GM18909 (cell line): ENCODE results near the gene MYH13.

Experiments used
- ATAC-seq: cut with Tn5 transposase; IDR thresholded peaks from one replicate; pipeline ENCODE4 v1.9.1; 2021; ENCODE audit warnings: mild to moderate bottlenecking; ENCODE audit not compliant: unreplicated experiment, poor library complexity

The MYH13 gene

GRCh38 chr17:10352893-10353292, 19.9 kb downstream of the MYH13 start:
- no peak for ATAC-seq

- ATAC-seq = no peak
Observed at GRCh38 chr17:10349403-10349802, 23.4 kb downstream of the MYH13 start.

GRCh38 chr17:10344816-10345215, 28.0 kb downstream of the MYH13 start:
- no peak for ATAC-seq

- ATAC-seq = no peak
Observed at GRCh38 chr17:10339051-10339450, 33.8 kb downstream of the MYH13 start.

- ATAC-seq = no peak
Observed at GRCh38 chr17:10337976-10338375, 34.8 kb downstream of the MYH13 start.

- no peak for ATAC-seq
Observed at GRCh38 chr17:10337136-10337535, 35.7 kb downstream of the MYH13 start.

- no peak for ATAC-seq
Observed at GRCh38 chr17:10336393-10336792, 36.4 kb downstream of the MYH13 start.

- no peak for ATAC-seq
Observed at GRCh38 chr17:10332515-10332914, 40.3 kb downstream of the MYH13 start.

GRCh38 chr17:10328971-10329923, 43.6 kb downstream of the MYH13 start:
- no peak for ATAC-seq

- ATAC-seq = no peak
Observed at GRCh38 chr17:10328206-10328605, 44.6 kb downstream of the MYH13 start.

- ATAC-seq = peak; percentile 64
Observed at GRCh38 chr17:10327640-10328039, 45.2 kb downstream of the MYH13 start.

- no peak for ATAC-seq
Observed at GRCh38 chr17:10325031-10325695, 47.6 kb downstream of the MYH13 start.

- ATAC-seq = no peak
Observed at GRCh38 chr17:10323812-10324610, 48.8 kb downstream of the MYH13 start.

GRCh38 chr17:10318535-10318934, 54.3 kb downstream of the MYH13 start:
- ATAC-seq = no peak

GRCh38 chr17:10317543-10317834, 55.3 kb downstream of the MYH13 start:
- no peak for ATAC-seq

- ATAC-seq = peak; percentile 61
Observed at GRCh38 chr17:10316801-10317542, 55.8 kb downstream of the MYH13 start.

GRCh38 chr17:10314329-10314728, 58.5 kb downstream of the MYH13 start:
- no peak for ATAC-seq

- ATAC-seq = no peak
Observed at GRCh38 chr17:10313037-10313672, 59.7 kb downstream of the MYH13 start.

- ATAC-seq = no peak
Observed at GRCh38 chr17:10311131-10311530, 61.7 kb downstream of the MYH13 start.
